Keratinocyte (primary cell): ENCODE results near the gene SDK2.

Experiments used
- EZH2 ChIP-seq: IDR thresholded peaks from one replicate; pipeline ENCODE4 v1.6.1; 2012; ENCODE audit warnings: inconsistent platforms, mild to moderate bottlenecking, low read length, moderate library complexity
- TF ChIP-seq, protein P1 (sequence below), 3 experiments: IDR thresholded peaks in 1 of 3; conservative IDR thresholded peaks in 1 of 3; optimal IDR thresholded peaks in 1 of 3; 2 replicates in 2 of 3; 3 replicates in 1 of 3; pipeline versions ENCODE3 to v1.5.1; 2011; ENCODE audit warnings: low read length in 3 of 3, mild to moderate bottlenecking in 3 of 3, moderate library complexity in 2 of 3, control low read depth in 1 of 3, inconsistent platforms in 1 of 3; ENCODE audit not compliant: insufficient read depth in 2 of 3; ENCODE audit errors: extremely low read depth in 1 of 3

GRCh38 chr17:73434154-73434553, 210.1 kb downstream of the SDK2 start:
- TF ChIP-seq, protein P1, sequence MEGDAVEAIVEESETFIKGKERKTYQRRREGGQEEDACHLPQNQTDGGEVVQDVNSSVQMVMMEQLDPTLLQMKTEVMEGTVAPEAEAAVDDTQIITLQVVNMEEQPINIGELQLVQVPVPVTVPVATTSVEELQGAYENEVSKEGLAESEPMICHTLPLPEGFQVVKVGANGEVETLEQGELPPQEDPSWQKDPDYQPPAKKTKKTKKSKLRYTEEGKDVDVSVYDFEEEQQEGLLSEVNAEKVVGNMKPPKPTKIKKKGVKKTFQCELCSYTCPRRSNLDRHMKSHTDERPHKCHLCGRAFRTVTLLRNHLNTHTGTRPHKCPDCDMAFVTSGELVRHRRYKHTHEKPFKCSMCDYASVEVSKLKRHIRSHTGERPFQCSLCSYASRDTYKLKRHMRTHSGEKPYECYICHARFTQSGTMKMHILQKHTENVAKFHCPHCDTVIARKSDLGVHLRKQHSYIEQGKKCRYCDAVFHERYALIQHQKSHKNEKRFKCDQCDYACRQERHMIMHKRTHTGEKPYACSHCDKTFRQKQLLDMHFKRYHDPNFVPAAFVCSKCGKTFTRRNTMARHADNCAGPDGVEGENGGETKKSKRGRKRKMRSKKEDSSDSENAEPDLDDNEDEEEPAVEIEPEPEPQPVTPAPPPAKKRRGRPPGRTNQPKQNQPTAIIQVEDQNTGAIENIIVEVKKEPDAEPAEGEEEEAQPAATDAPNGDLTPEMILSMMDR (optimal IDR thresholded peaks at IDR 0.05 in 1 of 3, IDR thresholded peaks at IDR 0.05 in 1 of 3, conservative IDR thresholded peaks at IDR 0.05 in 1 of 3; ENCODE audit: extremely low read depth in 1 of 3, insufficient read depth in 2 of 3, low read length in 3 of 3) = no peak
- no peak for TF ChIP-seq EZH2
